ENCODE results near the gene NAB2. TPM values are rescaled to one million over a fixed set of nuclear protein-coding genes. Genes with fewer than 3 reads are reported as not detected.

The NAB2 gene
- polyA plus RNA-seq, 1 of the 3 experiments (the other 2 are of a cell fraction) = 23.7 TPM

DNA sequence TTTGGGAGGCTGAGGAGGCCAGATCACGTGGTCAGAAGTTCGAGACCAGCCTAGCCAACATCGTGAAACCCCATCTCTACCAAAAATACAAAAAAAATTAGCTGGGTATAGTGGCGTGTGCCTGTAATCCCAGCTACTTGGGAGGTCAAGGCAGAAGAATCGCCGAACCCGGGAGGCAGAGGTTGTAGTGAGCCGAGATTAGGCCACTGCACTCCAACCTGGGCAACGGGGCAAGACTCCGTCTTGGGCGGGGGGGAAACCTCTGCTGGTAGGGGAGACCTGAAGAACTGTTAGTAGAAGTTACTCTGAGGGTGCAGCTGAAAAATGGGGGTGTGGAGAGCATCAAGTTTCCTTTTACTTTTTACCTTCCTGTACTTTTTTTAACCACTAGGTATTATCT is 37.1 kb downstream of the NAB2 start:
- no peak overlapping the region for H3K9ac ChIP-seq
- H3K4me2 ChIP-seq = no peak overlapping the region
- peaks cover 26% of the 10 kb centered on the region for H3K79me2 ChIP-seq (ENCODE audit: insufficient read depth)
- no peak overlapping the region for H2AFZ ChIP-seq (ENCODE audit: low read depth)
- H3K36me3 ChIP-seq (replicated peaks in 1 of 2; ENCODE audit: control insufficient read depth in 1 of 2, insufficient read depth in 2 of 2, low read length in 1 of 2) = no peaks in the 10 kb centered on the region
- no peak for DNase-seq
- H4K20me1 ChIP-seq (ENCODE audit: insufficient read depth) = peaks cover 12% of the 10 kb centered on the region; the same call in 1 of the 2 replicates
- TF ChIP-seq JUND (IDR thresholded peaks at IDR 0.05) = no peak
- no peak for TF ChIP-seq ELF1 (IDR thresholded peaks at IDR 0.05)
- no peak for TF ChIP-seq CTCF (IDR thresholded peaks at IDR 0.05)
- TF ChIP-seq NRF1 (IDR thresholded peaks at IDR 0.05; ENCODE audit: low read depth, low read length) = no peak
- no peak for TF ChIP-seq FOXJ3 (CRISPR knock-in tag; IDR thresholded peaks at IDR 0.05)
- no peak for TF ChIP-seq ZBTB33 (IDR thresholded peaks at IDR 0.05; ENCODE audit: borderline replicate concordance, low read depth)
- no peak for TF ChIP-seq TCF12 (IDR thresholded peaks at IDR 0.05)
- TF ChIP-seq TAF1 (IDR thresholded peaks at IDR 0.05; ENCODE audit: borderline replicate concordance, low read depth, low read length) = no peak
- no peak for TF ChIP-seq USF1 (IDR thresholded peaks at IDR 0.05; ENCODE audit: borderline replicate concordance, low read depth)
- TF ChIP-seq RAD21 (IDR thresholded peaks at IDR 0.05; ENCODE audit: low read length) = no peak
- TF ChIP-seq, protein P1, sequence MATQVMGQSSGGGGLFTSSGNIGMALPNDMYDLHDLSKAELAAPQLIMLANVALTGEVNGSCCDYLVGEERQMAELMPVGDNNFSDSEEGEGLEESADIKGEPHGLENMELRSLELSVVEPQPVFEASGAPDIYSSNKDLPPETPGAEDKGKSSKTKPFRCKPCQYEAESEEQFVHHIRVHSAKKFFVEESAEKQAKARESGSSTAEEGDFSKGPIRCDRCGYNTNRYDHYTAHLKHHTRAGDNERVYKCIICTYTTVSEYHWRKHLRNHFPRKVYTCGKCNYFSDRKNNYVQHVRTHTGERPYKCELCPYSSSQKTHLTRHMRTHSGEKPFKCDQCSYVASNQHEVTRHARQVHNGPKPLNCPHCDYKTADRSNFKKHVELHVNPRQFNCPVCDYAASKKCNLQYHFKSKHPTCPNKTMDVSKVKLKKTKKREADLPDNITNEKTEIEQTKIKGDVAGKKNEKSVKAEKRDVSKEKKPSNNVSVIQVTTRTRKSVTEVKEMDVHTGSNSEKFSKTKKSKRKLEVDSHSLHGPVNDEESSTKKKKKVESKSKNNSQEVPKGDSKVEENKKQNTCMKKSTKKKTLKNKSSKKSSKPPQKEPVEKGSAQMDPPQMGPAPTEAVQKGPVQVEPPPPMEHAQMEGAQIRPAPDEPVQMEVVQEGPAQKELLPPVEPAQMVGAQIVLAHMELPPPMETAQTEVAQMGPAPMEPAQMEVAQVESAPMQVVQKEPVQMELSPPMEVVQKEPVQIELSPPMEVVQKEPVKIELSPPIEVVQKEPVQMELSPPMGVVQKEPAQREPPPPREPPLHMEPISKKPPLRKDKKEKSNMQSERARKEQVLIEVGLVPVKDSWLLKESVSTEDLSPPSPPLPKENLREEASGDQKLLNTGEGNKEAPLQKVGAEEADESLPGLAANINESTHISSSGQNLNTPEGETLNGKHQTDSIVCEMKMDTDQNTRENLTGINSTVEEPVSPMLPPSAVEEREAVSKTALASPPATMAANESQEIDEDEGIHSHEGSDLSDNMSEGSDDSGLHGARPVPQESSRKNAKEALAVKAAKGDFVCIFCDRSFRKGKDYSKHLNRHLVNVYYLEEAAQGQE (IDR thresholded peaks at IDR 0.05; ENCODE audit: low read depth, low read length) = no peak
- no peaks in the 10 kb centered on the region for H3K27me3 ChIP-seq (ENCODE audit: insufficient read depth)
- ChIA-PET CTCF (interaction anchor here (0.9 to 23.5 kb wide), 16 partner anchors 9 to 118 kb away, joined by 3 to 643 read pairs (median 6); partner anchors contain the start of gene STAT6), POLR2A (interaction anchor here (2.1 to 3.4 kb wide), 2 partner anchors 48 to 57 kb away, joined by 7 to 23 read pairs; no protein-coding TSS in a partner anchor)
- no peak overlapping the region for H3K4me3 ChIP-seq (ENCODE audit: low read depth in 2 of 2, low read length in 1 of 2)
- peaks cover 14 to 23% of the 10 kb centered on the region in 2 experiments for H3K4me1 ChIP-seq (ENCODE audit: control insufficient read depth in 1 of 2, insufficient read depth in 2 of 2, low read depth in 1 of 2, low read length in 1 of 2)
- 76% methylated on average over 11 of the region's 11 CpGs for WGBS (ENCODE audit: low lambda C conversion rate)
- H3K9me2 ChIP-seq = no peaks in the 10 kb centered on the region
- H3K9me3 ChIP-seq = no peaks in the 10 kb centered on the region
- peaks cover 5% of the 10 kb centered on the region for H3F3A ChIP-seq (replicated peaks; ENCODE audit: insufficient read depth)
- no peak overlapping the region for H3K27ac ChIP-seq (ENCODE audit: low read depth in 2 of 2, low read length in 1 of 2)
